GM23338 (cell line): ENCODE data around the gene RTP5. TPM values are rescaled to one million over a fixed set of nuclear protein-coding genes. Genes with fewer than 3 reads are reported as not detected.

Experiments used
- ATAC-seq: fragments of 200-7000 bp; cut with Tn5 transposase; 3 replicates; pipeline ENCODE4 v1.9.1; 2020
- DNase-seq: peaks from one replicate; pipeline ENCODE4 v3.0.0-alpha.2; 2015; ENCODE audit warnings: low spot score
- H2AFZ ChIP-seq: fragments of 200-600 bp; sonication (generic); 2 replicates; pipeline ENCODE4 v1.8.0; 2016; ENCODE audit warnings: antibody characterized with exemption, mild to moderate bottlenecking, moderate library complexity
- H3F3A ChIP-seq: fragments of 200-600 bp; sonication (generic); replicated peaks from 2 replicates; pipeline ENCODE4 v1.8.0; 2017; ENCODE audit warnings: antibody characterized with exemption, mixed run types, low read depth
- H3K27ac ChIP-seq: fragments of 200-600 bp; sonication (generic); 2 replicates; pipeline ENCODE4 v1.6.1; 2016; ENCODE audit warnings: low read depth
- H3K27me3 ChIP-seq: fragments of 200-600 bp; sonication (generic); 2 replicates; pipeline ENCODE4 v1.8.0; 2016; ENCODE audit warnings: mild to moderate bottlenecking, mixed run types, moderate library complexity; ENCODE audit not compliant: insufficient read depth
- H3K36me3 ChIP-seq: fragments of 200-600 bp; sonication (generic); 2 replicates; pipeline ENCODE4 v1.8.0; 2016; ENCODE audit warnings: mild to moderate bottlenecking; ENCODE audit not compliant: insufficient read depth
- H3K4me1 ChIP-seq: fragments of 200-600 bp; sonication (generic); 2 replicates; pipeline ENCODE4 v1.8.0; 2016; ENCODE audit warnings: mild to moderate bottlenecking, moderate library complexity; ENCODE audit not compliant: insufficient read depth
- H3K4me2 ChIP-seq: fragments of 200-600 bp; sonication (generic); 2 replicates; pipeline ENCODE4 v1.7.1; 2017; ENCODE audit warnings: mixed run types
- H3K4me3 ChIP-seq: fragments of 200-600 bp; sonication (generic); 2 replicates; pipeline ENCODE4 v1.6.1; 2016; ENCODE audit warnings: mixed run types
- H3K79me2 ChIP-seq: fragments of 200-600 bp; sonication (generic); replicated peaks from 2 replicates; pipeline ENCODE4 v1.8.0; 2017; ENCODE audit warnings: mild to moderate bottlenecking; ENCODE audit not compliant: insufficient read depth
- H3K9me2 ChIP-seq: fragments of 200-600 bp; sonication (generic); 2 replicates; pipeline ENCODE4 v1.8.0; 2017; ENCODE audit not compliant: insufficient read depth
- H4K20me1 ChIP-seq: fragments of 200-600 bp; sonication (generic); replicated peaks from 2 replicates; pipeline ENCODE4 v1.8.0; 2017; ENCODE audit warnings: mild to moderate bottlenecking; ENCODE audit not compliant: insufficient read depth
- H3K27ac Mint-ChIP-seq: 2 replicates; pipeline ENCODE4 v1.8.0; 2020; ENCODE audit warnings: inconsistent platforms, mild to moderate bottlenecking, moderate library complexity, mixed read lengths
- H3K27me3 Mint-ChIP-seq: 3 replicates; pipeline ENCODE4 v1.8.0; 2022; ENCODE audit warnings: low read depth, mild to moderate bottlenecking, moderate library complexity, mixed read lengths, inconsistent platforms; ENCODE audit not compliant: insufficient read depth, poor library complexity
- H3K36me3 Mint-ChIP-seq: 3 replicates; pipeline ENCODE4 v1.8.0; 2021; ENCODE audit warnings: low read depth, mild to moderate bottlenecking, inconsistent platforms, moderate library complexity, mixed read lengths
- H3K4me1 Mint-ChIP-seq: 3 replicates; pipeline ENCODE4 v1.8.0; 2020; ENCODE audit warnings: mild to moderate bottlenecking, inconsistent platforms, mixed read lengths
- H3K4me3 Mint-ChIP-seq: 3 replicates; pipeline ENCODE4 v1.8.0; 2021; ENCODE audit warnings: moderate library complexity, mild to moderate bottlenecking, inconsistent platforms, mixed read lengths
- H3K9me3 Mint-ChIP-seq: 3 replicates; pipeline ENCODE4 v1.8.0; 2020; ENCODE audit warnings: moderate library complexity, mild to moderate bottlenecking, inconsistent platforms, mixed read lengths
- CREB1 ChIP-seq: fragments of 250-450 bp; sonication (Bioruptor Pico); IDR thresholded peaks from 2 replicates; pipeline ENCODE4 v1.5.0; 2020; ENCODE audit warnings: low read depth, mild to moderate bottlenecking, moderate library complexity
- CTCF ChIP-seq, 2 experiments: fragments of 200-600 bp in 1 of 2; sonication (generic) in 1 of 2; conservative IDR thresholded peaks; 2 replicates each; pipeline versions ENCODE4 v1.5.1 to v1.6.1; 2016 to 2017; ENCODE audit warnings: antibody characterized with exemption in 2 of 2, low read depth in 2 of 2, mild to moderate bottlenecking in 2 of 2, moderate library complexity in 1 of 2
- ETS1 ChIP-seq: IDR thresholded peaks from 2 replicates; pipeline ENCODE4 v1.6.1; 2016; ENCODE audit warnings: antibody characterized with exemption
- EZH2 ChIP-seq: fragments of 200-600 bp; sonication (generic); IDR thresholded peaks from one replicate; pipeline ENCODE4 v1.8.0; 2017; ENCODE audit warnings: antibody characterized with exemption, mild to moderate bottlenecking, low read depth; ENCODE audit not compliant: unreplicated experiment
- EZH2phosphoT487 ChIP-seq: fragments of 200-600 bp; sonication (generic); IDR thresholded peaks from one replicate; pipeline ENCODE4 v1.8.1; 2018; ENCODE audit warnings: antibody characterized with exemption; ENCODE audit not compliant: unreplicated experiment
- JUNB ChIP-seq: IDR thresholded peaks from one replicate; pipeline ENCODE4 v1.6.1; 2016; ENCODE audit warnings: antibody characterized with exemption; ENCODE audit not compliant: unreplicated experiment
- NANOG ChIP-seq: IDR thresholded peaks from 2 replicates; pipeline ENCODE4 v1.6.1; 2016; ENCODE audit warnings: antibody characterized with exemption, borderline replicate concordance
- POLR2AphosphoS5 ChIP-seq: IDR thresholded peaks from 2 replicates; pipeline ENCODE4 v1.6.1; 2016; ENCODE audit warnings: antibody characterized with exemption, low read depth
- REST ChIP-seq: IDR thresholded peaks from one replicate; pipeline ENCODE4 v1.6.1; 2018; ENCODE audit warnings: antibody characterized with exemption; ENCODE audit not compliant: unreplicated experiment
- STAT1 ChIP-seq: IDR thresholded peaks from one replicate; pipeline ENCODE4 v1.6.1; 2016; ENCODE audit warnings: antibody characterized with exemption; ENCODE audit not compliant: unreplicated experiment
- ZNF114 ChIP-seq: fragments of 250-450 bp; sonication (Bioruptor Pico); IDR thresholded peaks from 2 replicates; pipeline ENCODE4 v1.5.0; 2020; ENCODE audit warnings: mild to moderate bottlenecking, moderate library complexity
- ZNF331 ChIP-seq: fragments of 250-450 bp; sonication (Bioruptor Pico); IDR thresholded peaks from 2 replicates; pipeline ENCODE4 v1.5.0; 2020; ENCODE audit warnings: low read depth, mild to moderate bottlenecking, moderate library complexity
- ZNF462 ChIP-seq: fragments of 250-450 bp; sonication (Bioruptor Pico); IDR thresholded peaks from 2 replicates; pipeline ENCODE4 v1.5.0; 2020; ENCODE audit warnings: mild to moderate bottlenecking, moderate library complexity
- polyA plus RNA-seq: library from polyadenylated mRNA; unstranded; fragments of >200 nt; fragmentation: Nextera tagmentation; extraction: Ambion mirVana; gene quantifications from 2 replicates; pipeline ENCODE4 v1.2.1, GENCODE V29; 2016
- total RNA-seq: library from RNA; depleted of rRNA; stranded (reverse); fragments of >200 nt; shearing (Covaris generic); gene quantifications from 2 replicates; pipeline ENCODE4 v1.2.3, GENCODE V29; 2014

The RTP5 gene
- total and polyA plus RNA-seq, 2 experiments from 2014 or later, result not detected

GRCh38 chr2:241879326-241879725, 9.8 kb downstream of the RTP5 start:
- Histone ChIP-seq H3K4me1 (peaks cover 22% of the 10 kb centered on the region), H3F3A (no peaks in the 10 kb centered on the region), H3K27ac (no peak overlapping the region), H3K27me3 (no peaks in the 10 kb centered on the region), H3K4me2 (no peak overlapping the region), H3K36me3 (0 out of 2 replicates have a peak, but pooled peaks cover 2% of the 10 kb centered on the region), H2AFZ (no peak overlapping the region), H3K79me2 (no peaks in the 10 kb centered on the region), H3K4me3 (no peak overlapping the region), H3K9me2 (no peaks in the 10 kb centered on the region), H4K20me1 (no peaks in the 10 kb centered on the region)
- Mint-ChIP-seq H3K27ac (no peak overlapping the region), H3K4me3 (no peak overlapping the region), H3K27me3 (peaks cover 33% of the 10 kb centered on the region), H3K36me3 (peaks cover 7% of the 10 kb centered on the region), H3K9me3 (peaks cover 10% of the 10 kb centered on the region), H3K4me1 (peaks cover 19% of the 10 kb centered on the region)
- TF ChIP-seq REST (no peak), EZH2phosphoT487 (no peak), EZH2 (no peak), ZNF331 (no peak), JUNB (no peak), STAT1 (no peak), POLR2AphosphoS5 (no peak), ZNF462 (CRISPR knock-in tag) (no peak), CREB1 (CRISPR knock-in tag) (no peak), NANOG (no peak), CTCF (conservative IDR thresholded peaks at IDR 0.05; ENCODE audit: low read depth in 2 of 2) (no peak), ZNF114 (CRISPR knock-in tag) (no peak), ETS1 (no peak)
- ATAC-seq, result no peak
- no peak for DNase-seq
